GM12878 (cell line): ENCODE results near the gene EEFSEC.

Experiments used
- CREB1 ChIP-seq: IDR thresholded peaks from 2 replicates; pipeline ENCODE4 v1.6.1; 2012; ENCODE audit warnings: low read depth, mild to moderate bottlenecking, inconsistent platforms
- MAX ChIP-seq: IDR thresholded peaks from 2 replicates; pipeline ENCODE4 v1.6.1; 2012; ENCODE audit warnings: low read depth, low read length, improper control_type of control experiment
- MTA3 ChIP-seq: IDR thresholded peaks from 2 replicates; pipeline ENCODE4 v1.6.1; 2012; ENCODE audit warnings: low read length, inconsistent platforms, borderline replicate concordance
- NR2C2 ChIP-seq: IDR thresholded peaks from 2 replicates; pipeline ENCODE4 v1.6.1; 2011; ENCODE audit warnings: borderline replicate concordance, low read depth; ENCODE audit not compliant: control insufficient read depth, insufficient read length
- PML ChIP-seq: IDR thresholded peaks from 2 replicates; pipeline ENCODE4 v1.6.1; 2012; ENCODE audit warnings: low read length, inconsistent platforms
- POLR2A ChIP-seq: IDR thresholded peaks from 2 replicates; pipeline ENCODE4 v1.6.1; 2011; ENCODE audit warnings: low read depth, mild to moderate bottlenecking, low read length
- POLR2AphosphoS5 ChIP-seq: IDR thresholded peaks from 2 replicates; pipeline ENCODE4 v1.6.1; 2011; ENCODE audit warnings: mild to moderate bottlenecking, low read length, inconsistent platforms
- TF ChIP-seq, protein P1 (sequence below): IDR thresholded peaks from 2 replicates; pipeline ENCODE4 v1.6.1; 2012; ENCODE audit warnings: mild to moderate bottlenecking, low read depth, low read length
- TF ChIP-seq, protein P2 (sequence below), 3 experiments: IDR thresholded peaks in 2 of 3; conservative IDR thresholded peaks in 1 of 3; 2 replicates each; pipeline ENCODE4 v1.5.1; 2011; ENCODE audit warnings: low read depth in 3 of 3, low read length in 3 of 3, mild to moderate bottlenecking in 3 of 3, control low read depth in 2 of 3, moderate library complexity in 2 of 3, inconsistent platforms in 1 of 3, mixed read lengths in 1 of 3; ENCODE audit not compliant: control insufficient read depth in 2 of 3, insufficient read depth in 1 of 3; ENCODE audit errors: extremely low read depth in 1 of 3

DNA sequence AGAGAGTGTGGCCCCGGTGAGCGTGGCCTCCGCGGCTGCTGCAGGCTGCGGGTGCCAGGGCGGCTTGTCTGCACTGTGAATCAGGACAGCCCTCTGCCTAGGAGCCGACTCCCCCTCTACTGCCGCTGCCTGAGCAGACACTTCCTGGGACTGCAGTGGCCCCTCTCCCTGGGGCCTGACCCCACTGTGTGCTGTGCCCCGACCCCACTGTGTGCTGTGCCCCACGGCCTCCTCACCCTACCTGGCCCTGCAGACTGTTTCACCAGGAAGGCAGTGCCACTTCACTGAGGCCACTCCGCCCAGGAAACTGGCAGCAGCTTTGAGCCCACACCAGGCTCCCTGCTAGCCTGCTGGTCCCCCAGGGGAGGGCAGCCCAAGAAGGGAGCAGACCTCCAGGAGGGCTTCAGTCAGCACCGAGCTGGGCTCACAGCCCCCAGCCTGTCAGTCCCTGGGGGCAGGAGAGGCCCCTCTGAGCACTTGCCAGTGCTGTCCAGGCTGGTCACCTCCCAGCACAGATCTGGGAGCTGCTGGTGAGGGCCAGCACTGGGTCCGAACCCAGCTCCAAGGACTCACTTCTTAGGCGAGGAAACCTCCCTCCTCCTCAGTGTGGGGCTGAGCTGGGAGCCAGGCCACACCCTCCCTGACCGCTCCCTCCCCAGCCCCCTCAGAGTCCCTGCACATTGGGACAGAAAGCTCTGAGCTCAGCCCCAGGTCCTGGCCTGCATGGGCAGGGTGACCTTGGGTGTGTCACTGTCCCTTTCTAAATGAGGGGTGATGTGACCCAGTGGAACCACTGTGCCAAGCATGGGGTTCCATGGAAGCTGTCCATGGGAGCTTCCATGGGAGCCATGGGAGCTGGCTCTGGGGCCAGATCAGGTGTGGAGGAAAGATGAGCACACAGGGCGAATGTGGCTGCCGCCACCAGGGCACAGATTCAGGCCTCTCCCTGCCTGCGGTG, 256.6 kb downstream of the EEFSEC start:
- TF ChIP-seq MTA3 (no peak), NR2C2 (no peak), CREB1 (no peak), POLR2A (no peak), PML (no peak), MAX (no peak), POLR2AphosphoS5 (no peak)
- TF ChIP-seq, protein P1, sequence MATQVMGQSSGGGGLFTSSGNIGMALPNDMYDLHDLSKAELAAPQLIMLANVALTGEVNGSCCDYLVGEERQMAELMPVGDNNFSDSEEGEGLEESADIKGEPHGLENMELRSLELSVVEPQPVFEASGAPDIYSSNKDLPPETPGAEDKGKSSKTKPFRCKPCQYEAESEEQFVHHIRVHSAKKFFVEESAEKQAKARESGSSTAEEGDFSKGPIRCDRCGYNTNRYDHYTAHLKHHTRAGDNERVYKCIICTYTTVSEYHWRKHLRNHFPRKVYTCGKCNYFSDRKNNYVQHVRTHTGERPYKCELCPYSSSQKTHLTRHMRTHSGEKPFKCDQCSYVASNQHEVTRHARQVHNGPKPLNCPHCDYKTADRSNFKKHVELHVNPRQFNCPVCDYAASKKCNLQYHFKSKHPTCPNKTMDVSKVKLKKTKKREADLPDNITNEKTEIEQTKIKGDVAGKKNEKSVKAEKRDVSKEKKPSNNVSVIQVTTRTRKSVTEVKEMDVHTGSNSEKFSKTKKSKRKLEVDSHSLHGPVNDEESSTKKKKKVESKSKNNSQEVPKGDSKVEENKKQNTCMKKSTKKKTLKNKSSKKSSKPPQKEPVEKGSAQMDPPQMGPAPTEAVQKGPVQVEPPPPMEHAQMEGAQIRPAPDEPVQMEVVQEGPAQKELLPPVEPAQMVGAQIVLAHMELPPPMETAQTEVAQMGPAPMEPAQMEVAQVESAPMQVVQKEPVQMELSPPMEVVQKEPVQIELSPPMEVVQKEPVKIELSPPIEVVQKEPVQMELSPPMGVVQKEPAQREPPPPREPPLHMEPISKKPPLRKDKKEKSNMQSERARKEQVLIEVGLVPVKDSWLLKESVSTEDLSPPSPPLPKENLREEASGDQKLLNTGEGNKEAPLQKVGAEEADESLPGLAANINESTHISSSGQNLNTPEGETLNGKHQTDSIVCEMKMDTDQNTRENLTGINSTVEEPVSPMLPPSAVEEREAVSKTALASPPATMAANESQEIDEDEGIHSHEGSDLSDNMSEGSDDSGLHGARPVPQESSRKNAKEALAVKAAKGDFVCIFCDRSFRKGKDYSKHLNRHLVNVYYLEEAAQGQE, result no peak
- TF ChIP-seq, protein P2, sequence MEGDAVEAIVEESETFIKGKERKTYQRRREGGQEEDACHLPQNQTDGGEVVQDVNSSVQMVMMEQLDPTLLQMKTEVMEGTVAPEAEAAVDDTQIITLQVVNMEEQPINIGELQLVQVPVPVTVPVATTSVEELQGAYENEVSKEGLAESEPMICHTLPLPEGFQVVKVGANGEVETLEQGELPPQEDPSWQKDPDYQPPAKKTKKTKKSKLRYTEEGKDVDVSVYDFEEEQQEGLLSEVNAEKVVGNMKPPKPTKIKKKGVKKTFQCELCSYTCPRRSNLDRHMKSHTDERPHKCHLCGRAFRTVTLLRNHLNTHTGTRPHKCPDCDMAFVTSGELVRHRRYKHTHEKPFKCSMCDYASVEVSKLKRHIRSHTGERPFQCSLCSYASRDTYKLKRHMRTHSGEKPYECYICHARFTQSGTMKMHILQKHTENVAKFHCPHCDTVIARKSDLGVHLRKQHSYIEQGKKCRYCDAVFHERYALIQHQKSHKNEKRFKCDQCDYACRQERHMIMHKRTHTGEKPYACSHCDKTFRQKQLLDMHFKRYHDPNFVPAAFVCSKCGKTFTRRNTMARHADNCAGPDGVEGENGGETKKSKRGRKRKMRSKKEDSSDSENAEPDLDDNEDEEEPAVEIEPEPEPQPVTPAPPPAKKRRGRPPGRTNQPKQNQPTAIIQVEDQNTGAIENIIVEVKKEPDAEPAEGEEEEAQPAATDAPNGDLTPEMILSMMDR (IDR thresholded peaks at IDR 0.05 in 2 of 3, conservative IDR thresholded peaks at IDR 0.05 in 1 of 3; ENCODE audit: control insufficient read depth in 2 of 3, extremely low read depth in 1 of 3, insufficient read depth in 1 of 3, low read depth in 3 of 3, low read length in 3 of 3), result no peak
